Uterus (tissue), 4 donors: Measurements from ENCODE around the gene PDCD2L. TPM values are rescaled to one million over a fixed set of nuclear protein-coding genes. Genes with fewer than 3 reads are reported as not detected.

Experiments used
- DNase-seq, 2 donors: peaks; one replicate each; pipeline ENCODE4 v3.0.0-alpha.2; 2019 to 2020
- H3K27ac ChIP-seq, 2 donors: fragments of 200-600 bp; sonication (generic); 1 replicate in 1 of 2; 2 replicates in 1 of 2; pipeline ENCODE4 v1.5.1; 2016 to 2018
- H3K27me3 ChIP-seq, 2 donors: fragments of 200-600 bp; sonication (generic); one replicate each; pipeline ENCODE4 v1.5.1; 2018 to 2019; ENCODE audit warnings: control low read depth in 1 of 2
- H3K36me3 ChIP-seq, 2 donors: fragments of 200-600 bp; sonication (generic); one replicate each; pipeline ENCODE4 v1.5.1; 2019; ENCODE audit warnings: control low read depth in 1 of 2
- H3K4me1 ChIP-seq, 2 donors: fragments of 200-600 bp; sonication (generic); one replicate each; pipeline ENCODE4 v1.5.1; 2018 to 2019; ENCODE audit warnings: control low read depth in 1 of 2
- H3K4me3 ChIP-seq, 2 donors: fragments of 200-600 bp; sonication (generic); 1 replicate in 1 of 2; 2 replicates in 1 of 2; pipeline ENCODE4 v1.5.1; 2018 to 2019; ENCODE audit warnings: mild to moderate bottlenecking in 1 of 2
- H3K9me3 ChIP-seq, 2 donors: fragments of 200-600 bp; sonication (generic); one replicate each; pipeline ENCODE4 v1.5.1; 2019; ENCODE audit warnings: control low read depth in 1 of 2
- POLR2A ChIP-seq, 2 donors: fragments of 450-650 bp; IDR thresholded peaks; one replicate each; pipeline ENCODE4 v1.6.1; 2016; ENCODE audit warnings: antibody characterized with exemption in 2 of 2, mild to moderate bottlenecking in 1 of 2, moderate library complexity in 1 of 2
- intact Hi-C: fragments of 100-400 bp; cut with DNase I; formaldehyde crosslinking; loops from one replicate; pipeline ENCODE4 v1.15.1; 2023; ENCODE audit warnings: low total_unique reads
- total RNA-seq, 4 donors: library from RNA; depleted of rRNA in 3 of 4; stranded (reverse); fragments of >200 nt in 3 of 4; gene quantifications; one replicate each; pipeline versions ENCODE4 v1.1.0 to v1.2.4, GENCODE V29; 2014 to 2023
- TF ChIP-seq, protein P1 (sequence below), 4 experiments: fragments of 200-600 bp in 2 of 4; fragments of 450-650 bp in 2 of 4; sonication (generic) in 2 of 4; IDR thresholded peaks; one replicate each; pipeline ENCODE4 v1.5.1; 2016 to 2019; ENCODE audit warnings: antibody characterized with exemption in 4 of 4, mild to moderate bottlenecking in 2 of 4, moderate library complexity in 1 of 4
- donor health status: DM: yes; HTN: yes; CAD: no.

Gene PDCD2L
- total RNA-seq, 4 donors from 2014 or later, result 11.1 to 24.8 (median 17.3) TPM

DNA sequence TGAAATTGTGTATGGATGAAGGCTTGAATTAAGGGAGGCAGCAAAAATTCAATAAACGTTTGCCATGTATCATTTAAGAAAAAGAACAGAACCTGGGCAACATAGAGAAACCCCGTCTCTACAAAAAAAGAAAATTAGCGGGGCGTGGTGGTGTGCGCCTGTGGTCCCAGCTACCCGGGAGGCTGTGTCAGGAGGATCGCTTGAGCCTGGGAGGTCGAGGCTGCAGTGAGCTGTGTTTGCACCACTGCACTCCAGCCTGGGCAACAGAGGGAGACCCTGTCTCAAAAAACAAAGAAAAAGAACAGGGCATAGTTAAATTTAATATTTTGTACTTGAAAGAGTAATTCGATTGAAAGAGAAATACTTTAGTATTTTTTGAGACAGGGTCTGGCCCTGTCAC, 25.4 kb downstream of the PDCD2L start:
- H3K4me1 ChIP-seq, result peaks cover 2 to 3% of the 10 kb centered on the region in 2 donors
- H3K27ac ChIP-seq, result peak overlapping the region; percentile 33 to 85
- peak overlapping the region; percentile 52 to 88 for H3K4me3 ChIP-seq
- intact Hi-C loops, result no loop called here
- DNase-seq, result no peak
- no peaks in the 10 kb centered on the region for H3K9me3 ChIP-seq
- TF ChIP-seq, protein P1, sequence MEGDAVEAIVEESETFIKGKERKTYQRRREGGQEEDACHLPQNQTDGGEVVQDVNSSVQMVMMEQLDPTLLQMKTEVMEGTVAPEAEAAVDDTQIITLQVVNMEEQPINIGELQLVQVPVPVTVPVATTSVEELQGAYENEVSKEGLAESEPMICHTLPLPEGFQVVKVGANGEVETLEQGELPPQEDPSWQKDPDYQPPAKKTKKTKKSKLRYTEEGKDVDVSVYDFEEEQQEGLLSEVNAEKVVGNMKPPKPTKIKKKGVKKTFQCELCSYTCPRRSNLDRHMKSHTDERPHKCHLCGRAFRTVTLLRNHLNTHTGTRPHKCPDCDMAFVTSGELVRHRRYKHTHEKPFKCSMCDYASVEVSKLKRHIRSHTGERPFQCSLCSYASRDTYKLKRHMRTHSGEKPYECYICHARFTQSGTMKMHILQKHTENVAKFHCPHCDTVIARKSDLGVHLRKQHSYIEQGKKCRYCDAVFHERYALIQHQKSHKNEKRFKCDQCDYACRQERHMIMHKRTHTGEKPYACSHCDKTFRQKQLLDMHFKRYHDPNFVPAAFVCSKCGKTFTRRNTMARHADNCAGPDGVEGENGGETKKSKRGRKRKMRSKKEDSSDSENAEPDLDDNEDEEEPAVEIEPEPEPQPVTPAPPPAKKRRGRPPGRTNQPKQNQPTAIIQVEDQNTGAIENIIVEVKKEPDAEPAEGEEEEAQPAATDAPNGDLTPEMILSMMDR (IDR thresholded peaks at IDR 0.05), result no peak
- TF ChIP-seq POLR2A (IDR thresholded peaks at IDR 0.05), result no peak
- no peaks in the 10 kb centered on the region for H3K27me3 ChIP-seq
- H3K36me3 ChIP-seq, result no peaks in the 10 kb centered on the region

DNA sequence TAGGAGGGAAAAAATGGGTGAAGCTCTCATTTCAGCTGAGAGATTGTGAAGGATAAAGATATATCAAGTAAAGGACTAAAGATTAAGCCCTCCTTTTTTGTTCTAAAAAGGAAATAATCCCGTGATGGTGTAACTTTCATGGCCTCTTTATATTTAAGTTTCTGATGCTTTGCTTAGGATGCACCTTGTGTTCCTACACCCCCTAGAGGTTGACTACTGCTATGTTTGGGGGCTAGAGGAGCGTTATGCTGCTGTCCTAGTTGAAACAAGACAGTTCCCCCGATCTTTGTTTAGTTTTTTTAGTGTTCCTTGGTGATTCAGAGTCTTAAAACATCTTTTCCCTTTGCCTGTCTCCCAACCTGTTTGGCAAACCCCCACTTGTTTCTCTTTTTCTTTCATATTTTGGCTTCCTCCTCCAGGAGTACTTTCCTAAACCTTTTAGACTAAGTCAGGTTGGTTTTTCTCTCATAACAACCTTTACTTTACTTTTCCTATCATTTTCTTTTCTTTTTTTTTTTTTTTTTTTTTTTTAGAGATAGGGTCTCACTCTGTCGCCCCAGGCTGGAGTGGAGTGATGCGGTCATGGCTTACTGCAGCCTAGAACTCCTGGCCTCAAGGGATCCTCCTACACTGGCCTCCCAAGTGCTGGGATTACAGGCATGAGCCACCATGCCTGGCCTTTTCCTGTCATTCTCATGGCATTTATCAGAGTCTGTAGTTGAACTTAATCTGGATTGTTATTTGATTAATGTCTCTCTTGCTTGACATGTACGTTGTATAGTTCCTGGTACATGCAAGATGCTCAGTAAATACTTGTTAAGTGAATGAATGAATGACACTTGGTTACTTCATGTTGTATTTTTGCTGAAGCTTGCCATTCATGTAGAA, 26.8 kb downstream of the PDCD2L start:
- Histone ChIP-seq H3K9me3 (no peaks in the 10 kb centered on the region), H3K36me3 (no peaks in the 10 kb centered on the region), H3K27ac (peak overlapping the region; percentile 33 to 85), H3K27me3 (no peaks in the 10 kb centered on the region), H3K4me1 (peaks cover 2 to 3% of the 10 kb centered on the region in 2 donors), H3K4me3 (no peak overlapping the region)
- intact Hi-C loops, result loop anchor here (10.0 kb wide), 1 partner anchor 54 kb away; the partner anchor contains the start of gene WTIP
- TF ChIP-seq, protein P1 (IDR thresholded peaks at IDR 0.05), result peak; percentile 34 to 54 (median 42)
- no peak for TF ChIP-seq POLR2A (IDR thresholded peaks at IDR 0.05)
- no peak for DNase-seq

DNA sequence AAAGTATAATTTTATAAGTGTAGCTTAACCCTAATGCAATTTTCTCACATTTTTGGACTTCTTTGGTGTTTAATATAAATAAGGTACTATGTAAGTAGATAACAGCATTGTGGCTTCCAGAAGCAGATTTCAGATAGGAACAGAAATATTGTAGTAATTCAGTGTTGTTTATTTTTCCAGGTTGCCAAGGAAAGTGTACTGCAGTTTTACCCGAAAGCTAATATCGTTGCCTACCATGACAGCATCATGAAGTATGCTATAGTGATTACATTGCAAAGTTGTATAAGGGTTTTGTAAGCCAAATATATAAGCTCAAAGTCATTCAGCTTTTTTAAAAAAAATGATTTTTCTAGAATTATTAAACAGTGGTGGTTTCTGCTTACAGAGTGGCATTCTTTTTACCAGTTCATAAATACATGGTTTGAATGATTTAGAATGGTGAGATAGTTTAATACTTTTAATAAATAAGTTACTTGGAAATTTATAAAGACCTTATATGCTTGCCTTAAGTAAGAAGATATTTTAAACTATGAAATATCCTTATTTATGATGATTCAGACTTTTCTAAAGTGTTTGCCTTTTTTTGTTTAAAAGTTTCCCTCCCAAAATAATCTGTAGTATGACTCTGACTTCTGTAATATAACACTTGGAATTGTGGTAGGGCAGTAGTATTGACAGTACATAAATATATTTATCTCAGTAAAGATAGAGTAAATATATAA, 27.6 kb downstream of the PDCD2L start:
- intact Hi-C loops, result loop anchor here (10.0 kb wide), 1 partner anchor 53 kb away; the partner anchor contains the start of gene WTIP
- no peak for TF ChIP-seq POLR2A (IDR thresholded peaks at IDR 0.05)
- TF ChIP-seq, protein P1 (IDR thresholded peaks at IDR 0.05), result no peak
- DNase-seq, result no peak
- Histone ChIP-seq H3K4me1 (peaks cover 2 to 3% of the 10 kb centered on the region in 2 donors), H3K4me3 (no peak overlapping the region), H3K27ac (peak overlapping the region in 1 of 2 donors; percentile 85), H3K9me3 (no peaks in the 10 kb centered on the region), H3K36me3 (no peaks in the 10 kb centered on the region), H3K27me3 (no peaks in the 10 kb centered on the region)

DNA sequence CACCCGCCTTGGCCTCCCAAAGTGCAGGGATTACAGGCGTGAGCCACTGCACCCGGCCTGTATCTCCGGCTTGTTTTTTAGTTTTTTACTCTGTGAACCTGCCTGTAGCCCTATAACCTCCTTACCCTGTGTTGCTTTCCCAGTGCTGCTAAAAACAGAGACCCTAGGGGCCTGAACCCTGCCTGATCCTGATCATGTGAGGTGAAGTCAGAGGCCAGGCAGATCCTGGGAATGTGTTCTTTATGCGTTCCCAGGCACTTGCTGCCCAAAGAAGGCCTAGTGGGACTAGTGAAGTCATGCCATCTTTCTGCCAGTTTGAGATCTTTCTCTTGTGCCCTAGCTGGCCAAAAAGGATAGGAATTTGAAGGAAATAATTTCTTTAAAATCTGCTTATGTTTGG, 28.6 kb downstream of the PDCD2L start:
- no peak for TF ChIP-seq POLR2A (IDR thresholded peaks at IDR 0.05)
- TF ChIP-seq, protein P1 (IDR thresholded peaks at IDR 0.05), result no peak
- intact Hi-C loops, result loop anchor here (10.0 kb wide), 1 partner anchor 52 kb away; the partner anchor contains the start of gene WTIP
- Histone ChIP-seq H3K27me3 (no peaks in the 10 kb centered on the region), H3K36me3 (no peaks in the 10 kb centered on the region), H3K4me1 (peaks cover 0 to 2% of the 10 kb centered on the region in 2 donors), H3K27ac (peak overlapping the region; percentile 45 to 85), H3K9me3 (no peaks in the 10 kb centered on the region), H3K4me3 (no peak overlapping the region)
- DNase-seq, result peak; percentile 29 to 35
